ENCODE results near the gene GRM2. TPM values are rescaled to one million over a fixed set of nuclear protein-coding genes. Genes with fewer than 3 reads are reported as not detected.
A peak's percentile ranks its signal among the peaks of the same experiment; 100 is the strongest.

GRM2 gene
- total RNA-seq, 1 experiment from 2014 or later: 1.9 TPM

GRCh38 chr3:51670053-51670822 is 36.6 kb upstream of the GRM2 start:
- H3T11ph ChIP-seq (ENCODE audit: low read length): no peak overlapping the region
- no peak for DNase-seq
- no peak overlapping the region for H2AFZ ChIP-seq (ENCODE audit: low read length)
- H3K79me1 ChIP-seq (ENCODE audit: insufficient read depth, low read depth, low read length, poor library complexity, severe bottlenecking): no peaks in the 10 kb centered on the region
- no peak overlapping the region for H3K27ac ChIP-seq (ENCODE audit: insufficient read length, low read depth, low read length)
- no peak overlapping the region for H2BK5ac ChIP-seq (ENCODE audit: insufficient read length, low read length)
- Mint-ChIP-seq H3K27ac (peak overlapping the region in 1 of 3 experiments; percentile 46; a peak in 1 of 7 replicates), H3K9me3 (no peaks in the 10 kb centered on the region), H3K27me3 (ENCODE audit: low read depth) (peaks cover 7% of the 10 kb centered on the region), H3K4me3 (peak overlapping the region; percentile 73 to 75), H3K4me1 (peaks cover 33 to 35% of the 10 kb centered on the region in 2 experiments), H3K36me3 (ENCODE audit: insufficient read depth in 1 of 3, low read depth in 3 of 3) (peaks cover 0 to 6% (median 5%) of the 10 kb centered on the region in 3 experiments; a peak in 4 of 7 replicates)
- no peak overlapping the region for H3K9ac ChIP-seq (ENCODE audit: extremely low read depth, insufficient read length, low read length)
- no peak overlapping the region for H2BK12ac ChIP-seq (ENCODE audit: insufficient read length, low read depth, low read length)
- H3K4me1 ChIP-seq (ENCODE audit: insufficient read depth, low read length): 0 out of 2 replicates have a peak, but pooled peaks cover 2% of the 10 kb centered on the region
- no peak overlapping the region for H3K56ac ChIP-seq (ENCODE audit: insufficient read length, low read depth, low read length)
- WGBS (ENCODE audit: extremely low coverage, insufficient read length, low lambda C conversion rate): no CpG with 5 or more reads among the region's 15 CpGs
- H2BK15ac ChIP-seq (ENCODE audit: low read depth, low read length): no peak overlapping the region
- H3K9me3 ChIP-seq (ENCODE audit: control insufficient read depth, low read depth, low read length): no peaks in the 10 kb centered on the region
- H4K5ac ChIP-seq (ENCODE audit: insufficient read length, low read depth, low read length): no peak overlapping the region
- no peaks in the 10 kb centered on the region for H3K79me2 ChIP-seq (ENCODE audit: insufficient read depth, low read length)
- H2BK20ac ChIP-seq (ENCODE audit: low read depth, low read length, poor library complexity, severe bottlenecking): no peak overlapping the region
- H3K23me2 ChIP-seq (ENCODE audit: insufficient read length, low read depth, low read length, poor library complexity, severe bottlenecking): peaks cover 8% of the 10 kb centered on the region
- H3K18ac ChIP-seq (ENCODE audit: insufficient read length, low read depth, low read length): no peak overlapping the region
- H3K23ac ChIP-seq (ENCODE audit: insufficient read length, low read depth, low read length): no peak overlapping the region
- H3K27me3 ChIP-seq (ENCODE audit: insufficient read depth, low read length): no peaks in the 10 kb centered on the region
- H4K20me1 ChIP-seq (ENCODE audit: control insufficient read depth, insufficient read depth, insufficient read length): no peaks in the 10 kb centered on the region
- TF ChIP-seq CTCF (conservative IDR thresholded peaks at IDR 0.05): no peak
- H4K91ac ChIP-seq (ENCODE audit: insufficient read length, low read depth, low read length): no peak overlapping the region
- H3K4me2 ChIP-seq (ENCODE audit: insufficient read depth, insufficient read length, low read length): peak overlapping the region; percentile 61
- H3K4ac ChIP-seq (ENCODE audit: low read depth, low read length): no peak overlapping the region
- no peak overlapping the region for H2AK5ac ChIP-seq (ENCODE audit: insufficient read length, low read length)
- no peak overlapping the region for H4K8ac ChIP-seq (replicated peaks; ENCODE audit: insufficient read length, low read depth, low read length)
- H2BK120ac ChIP-seq (ENCODE audit: low read depth, low read length, poor library complexity, severe bottlenecking): no peak overlapping the region
- 0 out of 2 replicates have a peak overlapping the region, but pooled peaks have one; percentile 18 for H3K14ac ChIP-seq (ENCODE audit: insufficient read depth, low read length)
